ENCODE measurements around the gene SLC25A30. TPM values are rescaled to one million over a fixed set of nuclear protein-coding genes. Genes with fewer than 3 reads are reported as not detected.
"Not testable (repeated sequence)": the region's sequence is repeated elsewhere in the genome, so short reads cannot be mapped to it uniquely, and the experiment has no call there.

Gene SLC25A30
- total RNA-seq, 1 experiment from 2014 or later = 26.0 TPM

DNA sequence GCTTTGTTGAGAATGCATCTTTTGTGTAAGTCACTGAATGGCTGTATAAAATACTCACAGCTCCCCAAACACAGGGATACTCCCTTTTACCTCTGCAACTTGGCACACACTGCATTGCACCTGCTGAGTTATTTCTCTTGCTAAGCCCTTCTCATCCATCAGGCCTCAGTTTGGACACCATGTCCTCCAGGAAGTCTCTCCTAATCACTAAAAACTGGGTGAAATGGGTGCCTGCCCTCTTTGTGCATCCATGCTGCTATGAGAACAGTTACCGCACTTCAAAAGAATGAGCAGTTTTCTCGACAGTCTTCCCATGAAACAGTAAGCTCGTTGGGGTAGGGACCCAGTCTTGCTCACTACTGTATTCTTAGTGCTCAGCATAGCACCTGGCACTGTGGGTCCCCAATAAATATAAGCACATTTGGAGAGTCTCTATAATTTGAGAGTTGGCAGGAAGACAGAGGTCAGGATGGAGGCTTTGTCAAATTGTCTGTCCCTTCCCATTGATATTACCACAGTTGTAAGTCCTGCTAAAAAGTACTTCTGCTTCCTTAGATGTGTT lies 4.6 kb upstream of the SLC25A30 start:
- Histone ChIP-seq H3K4me1 (ENCODE audit: insufficient read depth, low read length, poor library complexity, severe bottlenecking) (no peaks in the 10 kb centered on the region), H3K36me3 (ENCODE audit: insufficient read depth, low read length, poor library complexity, severe bottlenecking) (no peaks in the 10 kb centered on the region), H3K27ac (ENCODE audit: low read depth, low read length, poor library complexity, severe bottlenecking) (no peak overlapping the region), H3K4me3 (ENCODE audit: low read depth, low read length, poor library complexity, severe bottlenecking) (no peak overlapping the region), H3K9me3 (ENCODE audit: low read depth, low read length, poor library complexity, severe bottlenecking) (no peaks in the 10 kb centered on the region), H3K27me3 (replicated peaks; ENCODE audit: insufficient read depth, low read depth, low read length, poor library complexity) (no peaks in the 10 kb centered on the region)
- TF ChIP-seq EZH2 (IDR thresholded peaks at IDR 0.05; ENCODE audit: borderline replicate concordance, low read depth, low read length, poor library complexity, severe bottlenecking) = no peak
- TF ChIP-seq, protein P1, sequence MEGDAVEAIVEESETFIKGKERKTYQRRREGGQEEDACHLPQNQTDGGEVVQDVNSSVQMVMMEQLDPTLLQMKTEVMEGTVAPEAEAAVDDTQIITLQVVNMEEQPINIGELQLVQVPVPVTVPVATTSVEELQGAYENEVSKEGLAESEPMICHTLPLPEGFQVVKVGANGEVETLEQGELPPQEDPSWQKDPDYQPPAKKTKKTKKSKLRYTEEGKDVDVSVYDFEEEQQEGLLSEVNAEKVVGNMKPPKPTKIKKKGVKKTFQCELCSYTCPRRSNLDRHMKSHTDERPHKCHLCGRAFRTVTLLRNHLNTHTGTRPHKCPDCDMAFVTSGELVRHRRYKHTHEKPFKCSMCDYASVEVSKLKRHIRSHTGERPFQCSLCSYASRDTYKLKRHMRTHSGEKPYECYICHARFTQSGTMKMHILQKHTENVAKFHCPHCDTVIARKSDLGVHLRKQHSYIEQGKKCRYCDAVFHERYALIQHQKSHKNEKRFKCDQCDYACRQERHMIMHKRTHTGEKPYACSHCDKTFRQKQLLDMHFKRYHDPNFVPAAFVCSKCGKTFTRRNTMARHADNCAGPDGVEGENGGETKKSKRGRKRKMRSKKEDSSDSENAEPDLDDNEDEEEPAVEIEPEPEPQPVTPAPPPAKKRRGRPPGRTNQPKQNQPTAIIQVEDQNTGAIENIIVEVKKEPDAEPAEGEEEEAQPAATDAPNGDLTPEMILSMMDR (conservative IDR thresholded peaks at IDR 0.05; ENCODE audit: low read depth, low read length) = no peak
- POLR2A ChIA-PET (ENCODE audit: low non-redundant PET) = no interaction called here
- no peak for DNase-seq (ENCODE audit: low spot score)
- CTCF ChIA-PET = no interaction called here
- intact Hi-C loops (cut with micrococcal nuclease; ENCODE audit: unreplicated experiment) = no loop called here
- no TSS peak for BruUV-seq (replicated peaks)

DNA sequence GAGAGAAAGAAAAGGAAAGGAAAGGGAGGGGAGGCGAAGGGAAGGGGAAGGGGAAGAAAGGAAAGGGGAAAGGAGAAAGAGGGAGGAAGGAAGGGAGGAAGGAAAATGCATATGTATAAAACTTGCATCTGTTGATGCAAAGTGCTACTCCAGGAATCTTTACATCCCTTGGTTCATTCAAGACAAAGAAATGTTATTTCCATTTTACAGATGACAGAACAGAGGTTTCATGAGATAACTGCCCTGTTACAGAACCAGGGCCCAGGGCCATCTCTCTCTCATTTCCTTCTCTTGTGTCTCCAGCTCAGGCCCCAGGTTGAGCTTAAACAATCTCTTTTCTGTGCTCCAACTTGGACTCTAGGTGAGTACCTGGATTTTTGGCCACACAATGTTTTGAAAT lies 1.8 kb upstream of the SLC25A30 start:
- intact Hi-C loops (cut with micrococcal nuclease; ENCODE audit: unreplicated experiment) = loop anchor here (2.0 kb wide), 1 partner anchor 45 kb away; the partner anchor contains the start of gene COG3
- H3K27me3 ChIP-seq (replicated peaks; ENCODE audit: insufficient read depth, low read depth, low read length, poor library complexity) = no peaks in the 10 kb centered on the region

DNA sequence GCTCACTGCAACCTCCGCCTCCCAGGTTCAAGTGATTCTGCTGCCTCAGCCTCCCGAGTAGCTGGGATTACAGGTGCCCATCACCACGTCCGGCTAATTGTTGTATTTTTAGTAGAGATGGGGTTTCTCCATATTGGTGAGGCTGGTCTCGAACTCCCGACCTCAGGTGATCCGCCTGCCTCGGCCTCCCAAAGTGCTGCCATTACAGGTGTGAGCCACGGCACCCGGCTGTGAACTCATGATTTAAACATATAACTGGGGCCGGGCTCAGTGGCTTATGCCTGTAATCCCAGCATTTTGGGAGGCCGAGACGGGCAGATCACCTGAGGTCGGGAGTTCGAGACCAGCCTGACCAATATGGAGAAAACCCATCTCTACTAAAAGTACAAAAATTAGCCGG lies 1.2 kb upstream of the SLC25A30 start:
- BruUV-seq (replicated peaks); H3K4me3 ChIP-seq (ENCODE audit: low read depth, low read length, poor library complexity, severe bottlenecking); H3K9me3 ChIP-seq (ENCODE audit: low read depth, low read length, poor library complexity, severe bottlenecking); DNase-seq (ENCODE audit: low spot score); H3K27me3 ChIP-seq (replicated peaks; ENCODE audit: insufficient read depth, low read depth, low read length, poor library complexity); H3K27ac ChIP-seq (ENCODE audit: low read depth, low read length, poor library complexity, severe bottlenecking); H3K4me1 ChIP-seq (ENCODE audit: insufficient read depth, low read length, poor library complexity, severe bottlenecking); H3K36me3 ChIP-seq (ENCODE audit: insufficient read depth, low read length, poor library complexity, severe bottlenecking); CTCF ChIA-PET: not testable (repeated sequence)
- POLR2A ChIA-PET (ENCODE audit: low non-redundant PET) = interaction anchor here (0.9 kb wide), 1 partner anchor 135 kb away, joined by 14 read pairs; no protein-coding TSS in a partner anchor
- intact Hi-C loops (cut with micrococcal nuclease; ENCODE audit: unreplicated experiment) = loop anchor here (2.0 kb wide), 1 partner anchor 45 kb away; the partner anchor contains the start of gene COG3

More for the DNA sequence above, 1.8 kb upstream of the SLC25A30 start:
- no peak overlapping the region for H3K27ac ChIP-seq (ENCODE audit: low read depth, low read length, poor library complexity, severe bottlenecking)
- ChIA-PET POLR2A (ENCODE audit: low non-redundant PET) (interaction anchor here (0.9 kb wide), 1 partner anchor 134 kb away, joined by 14 read pairs; no protein-coding TSS in a partner anchor), CTCF (no interaction called here)
- H3K4me3 ChIP-seq (ENCODE audit: low read depth, low read length, poor library complexity, severe bottlenecking) = no peak overlapping the region
- H3K9me3 ChIP-seq (ENCODE audit: low read depth, low read length, poor library complexity, severe bottlenecking) = no peaks in the 10 kb centered on the region
- no peak for DNase-seq (ENCODE audit: low spot score)
- peaks cover 6% of the 10 kb centered on the region for H3K4me1 ChIP-seq (ENCODE audit: insufficient read depth, low read length, poor library complexity, severe bottlenecking)
- no peak for TF ChIP-seq EZH2 (IDR thresholded peaks at IDR 0.05; ENCODE audit: borderline replicate concordance, low read depth, low read length, poor library complexity, severe bottlenecking)
- TF ChIP-seq, protein P1 (conservative IDR thresholded peaks at IDR 0.05; ENCODE audit: low read depth, low read length) = no peak
- BruUV-seq (replicated peaks) = no TSS peak
- no peaks in the 10 kb centered on the region for H3K36me3 ChIP-seq (ENCODE audit: insufficient read depth, low read length, poor library complexity, severe bottlenecking)
